Middle frontal gyrus (tissue), 1 donor: ENCODE results near the gene NGF.

Experiments
- DNase-seq: peaks from one replicate; pipeline ENCODE4 v3.0.0-alpha.2; 2015; ENCODE audit warnings: low spot score; ENCODE audit errors: extremely low spot score

Gene NGF

GRCh38 chr1:115283249-115283648 lies 54.8 kb downstream of the NGF start:
- no peak for DNase-seq

- no peak for DNase-seq
Observed at GRCh38 chr1:115282807-115283208, 55.2 kb downstream of the NGF start.

GRCh38 chr1:115281143-115281542 lies 56.9 kb downstream of the NGF start:
- no peak for DNase-seq

DNA sequence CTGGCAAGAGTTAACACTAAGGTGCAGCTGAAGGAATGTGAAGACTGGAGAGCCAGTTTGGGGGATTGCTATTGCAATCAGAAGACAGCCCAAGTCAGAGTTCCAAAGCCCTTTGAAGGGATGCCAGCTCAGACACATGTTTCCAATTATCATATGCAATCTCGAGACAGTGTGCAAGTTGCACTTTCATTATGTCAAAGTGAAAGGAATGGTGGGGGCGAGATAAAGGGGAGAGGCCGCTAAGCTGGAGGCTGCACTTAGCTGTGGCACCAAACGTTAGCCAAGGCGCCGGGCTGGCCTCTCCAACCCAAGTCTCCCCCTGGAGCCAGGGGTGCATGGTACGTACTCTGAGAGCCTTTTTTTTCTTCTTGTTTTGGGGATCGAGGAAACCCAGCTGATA lies 58.0 kb downstream of the NGF start:
- no peak for DNase-seq

GRCh38 chr1:115278211-115278610 lies 59.8 kb downstream of the NGF start:
- DNase-seq = no peak

GRCh38 chr1:115277276-115277675 lies 60.8 kb downstream of the NGF start:
- DNase-seq = no peak

GRCh38 chr1:115275216-115275615 lies 62.8 kb downstream of the NGF start:
- DNase-seq = no peak

DNA sequence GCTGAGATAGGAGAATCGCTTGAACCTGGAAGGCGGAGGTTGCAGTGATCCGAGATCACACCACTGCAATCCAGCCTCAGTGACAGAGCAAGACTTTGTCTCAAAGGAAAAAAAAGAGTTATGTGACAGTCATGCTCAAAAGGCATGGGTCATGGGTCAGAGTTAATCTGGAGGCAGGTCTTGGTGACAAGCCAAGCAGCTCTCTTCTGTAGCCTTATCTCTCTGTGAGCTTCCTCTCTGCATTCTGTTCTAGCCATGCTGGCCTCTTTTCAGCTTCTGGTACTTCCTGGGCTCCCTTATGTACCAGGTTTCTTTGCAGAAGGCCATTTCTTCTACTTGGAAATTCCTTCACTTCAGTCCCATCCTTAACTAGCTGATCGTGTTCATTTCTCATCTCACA lies 63.6 kb downstream of the NGF start:
- no peak for DNase-seq

DNA sequence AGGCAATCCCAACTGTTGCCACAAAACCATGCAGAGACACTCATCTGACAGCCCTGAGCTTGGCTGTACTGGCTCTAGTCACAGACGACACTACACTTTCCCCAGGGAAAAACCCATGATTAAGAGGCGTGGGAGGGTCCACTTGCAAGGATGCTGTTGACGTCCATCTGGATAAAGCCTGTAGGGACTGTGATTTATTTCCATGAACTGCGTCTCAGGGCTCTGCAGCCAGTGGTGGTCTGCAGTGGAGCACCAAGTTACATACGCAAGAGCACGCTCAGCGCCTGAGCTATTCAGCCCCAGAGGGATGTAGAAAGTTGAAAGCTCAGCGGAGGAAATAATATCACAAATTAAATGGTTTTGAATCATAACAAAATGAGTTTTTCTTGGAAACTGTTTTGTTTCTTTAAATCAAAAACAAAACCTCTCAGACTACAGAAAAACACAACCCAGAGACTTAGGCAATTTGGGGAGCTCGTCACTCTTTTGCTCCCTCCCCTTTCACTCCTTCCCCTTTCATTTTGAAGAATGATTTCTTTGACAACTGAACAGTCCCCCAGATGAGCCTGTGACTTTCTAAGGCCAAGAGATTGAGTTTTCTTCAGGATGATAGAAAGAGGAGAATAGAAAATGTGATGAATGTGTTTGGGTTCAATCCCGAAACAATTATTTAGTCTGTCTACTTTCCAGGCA lies 71.2 kb downstream of the NGF start:
- DNase-seq = no peak

- no peak for DNase-seq
Observed at GRCh38 chr1:115265099-115265498, 73.0 kb downstream of the NGF start.

DNA sequence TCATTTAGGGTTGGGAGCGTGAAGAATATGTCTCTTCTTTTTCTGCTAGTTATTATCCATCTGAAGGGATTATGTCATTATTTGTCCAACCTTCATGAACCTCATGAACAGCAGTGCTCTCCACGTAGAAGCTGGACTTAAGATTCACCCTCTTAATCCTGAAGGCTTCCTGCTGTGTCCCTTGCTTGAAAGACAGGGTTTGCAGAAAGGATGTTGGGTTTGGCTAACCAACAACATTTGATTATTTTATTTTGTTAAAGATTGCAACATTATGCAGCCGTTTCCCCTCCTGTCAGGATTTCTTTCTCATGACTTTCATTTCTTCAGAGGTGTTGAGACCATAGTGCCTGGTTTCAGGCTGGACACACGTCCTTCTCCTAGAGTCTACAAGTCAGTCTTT lies 75.2 kb downstream of the NGF start:
- DNase-seq = no peak

DNA sequence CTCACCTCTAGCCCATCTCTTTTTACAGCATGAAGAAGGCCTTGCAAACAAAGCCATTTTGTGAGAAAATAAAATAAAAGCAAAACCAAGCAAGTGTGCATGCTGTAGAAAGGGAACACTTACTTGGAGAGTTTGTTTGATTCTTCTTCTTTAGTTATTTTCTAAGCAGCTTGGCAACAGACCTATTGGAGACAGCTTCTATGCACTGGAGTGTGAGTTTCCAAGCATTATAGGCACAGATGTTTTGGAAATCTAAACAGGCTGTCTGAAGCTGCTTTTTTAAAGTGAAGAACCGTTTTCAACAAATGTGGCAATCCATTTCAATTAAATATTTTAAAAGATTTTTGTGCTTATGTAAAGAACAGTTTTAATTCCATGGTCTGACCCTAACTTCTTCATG lies 76.6 kb downstream of the NGF start:
- no peak for DNase-seq

DNA sequence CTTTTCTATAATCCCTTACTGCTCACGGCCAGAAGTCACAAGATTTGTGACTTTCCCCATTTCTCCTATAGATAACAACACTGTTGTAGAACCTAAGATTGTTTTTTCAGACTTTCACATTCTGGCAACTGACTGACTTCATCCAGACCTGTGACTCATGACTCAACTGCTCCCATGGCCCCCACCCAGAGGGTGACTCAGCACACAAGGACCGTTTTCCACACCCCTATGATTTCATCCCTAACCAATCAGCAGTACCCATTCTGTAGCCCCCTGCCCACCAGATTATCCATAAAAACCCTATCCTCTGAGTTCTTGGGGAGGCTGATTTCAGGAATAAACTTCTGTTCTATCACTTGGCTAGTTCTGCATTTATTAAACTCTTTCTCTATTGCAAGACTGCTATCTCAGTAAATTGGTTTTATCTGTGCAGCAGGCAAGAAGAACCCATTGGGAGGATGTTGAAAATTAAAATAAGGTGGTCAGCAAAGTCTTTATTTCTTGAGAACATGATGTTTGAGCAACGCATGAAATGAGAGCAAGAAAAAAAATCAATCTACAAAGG lies 79.7 kb downstream of the NGF start:
- DNase-seq = no peak

- no peak for DNase-seq
Observed at GRCh38 chr1:115257591-115257990, 80.5 kb downstream of the NGF start.

- no peak for DNase-seq
Observed at GRCh38 chr1:115255154-115255553, 82.9 kb downstream of the NGF start.

DNA sequence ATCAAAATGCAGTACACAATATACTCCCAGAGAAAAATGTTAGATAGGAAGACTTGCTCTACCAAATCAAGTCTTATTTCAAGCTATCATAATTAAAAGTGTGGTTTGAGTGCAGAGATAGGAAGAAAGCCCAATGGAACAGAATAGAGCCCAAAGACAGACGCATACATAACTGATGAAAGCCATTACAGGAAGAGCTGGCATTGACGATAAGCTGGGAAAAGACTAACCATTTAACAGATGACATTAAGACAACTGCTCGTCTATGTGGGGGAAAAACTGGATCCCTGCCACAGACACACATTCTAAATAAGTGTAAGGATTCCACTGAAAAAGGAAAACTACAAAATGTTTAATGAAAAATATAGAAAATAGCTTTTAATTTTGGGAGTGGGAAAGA lies 85.5 kb downstream of the NGF start:
- DNase-seq = no peak

DNA sequence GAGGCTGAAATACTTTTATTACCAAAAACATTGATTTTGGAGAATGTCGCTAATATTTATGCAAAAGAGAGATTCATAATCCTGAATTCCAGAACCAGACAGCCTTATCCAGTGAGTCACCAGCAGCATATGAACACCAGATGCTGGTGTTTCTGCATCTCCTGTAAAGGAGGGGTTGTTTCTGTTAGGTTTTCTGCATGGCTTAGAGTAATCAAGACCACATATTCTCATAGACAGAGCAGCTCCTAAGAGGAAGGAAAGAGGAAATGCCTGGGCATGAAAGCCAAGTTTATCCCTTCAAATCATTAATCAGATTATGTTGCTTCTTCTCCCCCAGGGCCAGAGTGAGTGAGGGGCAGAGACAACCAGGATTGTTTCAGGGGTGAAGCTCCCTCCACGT lies 86.2 kb downstream of the NGF start:
- no peak for DNase-seq

GRCh38 chr1:115251340-115251748 lies 86.7 kb downstream of the NGF start:
- no peak for DNase-seq

DNA sequence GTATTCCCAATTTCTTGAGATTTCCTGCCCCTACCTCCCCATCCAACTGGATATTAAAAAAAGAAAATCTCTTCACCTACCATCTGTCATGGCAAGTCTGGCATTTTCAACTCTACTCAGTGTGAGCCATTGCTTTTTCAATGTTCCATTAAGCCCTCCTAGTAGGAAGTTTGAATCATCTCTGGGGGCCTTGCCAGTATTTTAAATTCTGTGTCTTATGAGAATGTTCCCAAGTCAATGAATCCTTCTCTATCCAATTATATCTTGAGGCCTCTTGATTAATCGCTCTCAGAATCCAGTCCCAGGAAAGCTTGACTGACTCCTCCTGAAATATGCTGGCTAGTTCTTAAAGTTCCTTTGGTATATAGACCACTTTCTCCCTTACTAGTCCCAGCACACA lies 91.5 kb downstream of the NGF start:
- no peak for DNase-seq

GRCh38 chr1:115245227-115245626 lies 92.8 kb downstream of the NGF start:
- no peak for DNase-seq

- no peak for DNase-seq
Observed at GRCh38 chr1:115242543-115242942, 95.5 kb downstream of the NGF start.

DNA sequence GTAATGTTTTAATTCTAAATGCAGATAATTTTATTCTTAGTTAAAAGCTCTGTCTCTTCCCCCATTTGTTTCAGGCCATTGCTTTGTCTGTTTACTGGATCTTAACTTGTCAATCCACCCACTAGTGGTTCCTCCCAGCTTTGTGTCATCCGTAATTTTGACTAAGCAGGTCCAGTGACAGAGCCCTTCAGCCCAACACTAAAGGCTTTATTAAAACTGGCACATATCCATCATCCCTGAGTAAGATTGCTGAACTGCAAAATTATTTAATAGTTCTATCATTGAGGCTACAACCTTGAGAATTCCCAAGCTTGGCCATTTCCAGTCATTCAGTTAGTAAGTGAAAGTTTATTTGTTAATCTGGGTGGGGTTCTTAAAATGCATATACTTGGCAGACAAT lies 96.7 kb downstream of the NGF start:
- no peak for DNase-seq

DNA sequence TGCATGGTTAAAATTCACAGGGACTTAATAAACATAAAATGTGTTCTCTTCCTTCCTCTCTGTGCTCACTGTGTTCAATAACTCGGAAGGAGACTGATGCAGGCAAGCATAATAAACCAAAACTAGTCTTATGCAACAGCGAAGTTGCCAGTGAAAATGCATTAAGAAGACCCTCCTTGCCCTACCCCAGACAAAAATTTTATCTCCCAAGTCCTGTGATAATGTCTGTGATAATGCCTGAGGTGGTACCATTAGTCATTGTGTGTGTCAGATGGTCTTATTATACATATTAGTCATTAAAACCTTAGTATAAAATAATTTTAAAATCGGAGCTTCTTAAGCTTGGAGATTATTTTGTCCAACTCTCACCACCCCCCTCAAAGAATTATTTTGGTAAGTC lies 97.8 kb downstream of the NGF start:
- DNase-seq = no peak

GRCh38 chr1:115239426-115239825 lies 98.6 kb downstream of the NGF start:
- DNase-seq = no peak
